Measurements from ENCODE around the gene DOCK4.

Gene DOCK4

DNA sequence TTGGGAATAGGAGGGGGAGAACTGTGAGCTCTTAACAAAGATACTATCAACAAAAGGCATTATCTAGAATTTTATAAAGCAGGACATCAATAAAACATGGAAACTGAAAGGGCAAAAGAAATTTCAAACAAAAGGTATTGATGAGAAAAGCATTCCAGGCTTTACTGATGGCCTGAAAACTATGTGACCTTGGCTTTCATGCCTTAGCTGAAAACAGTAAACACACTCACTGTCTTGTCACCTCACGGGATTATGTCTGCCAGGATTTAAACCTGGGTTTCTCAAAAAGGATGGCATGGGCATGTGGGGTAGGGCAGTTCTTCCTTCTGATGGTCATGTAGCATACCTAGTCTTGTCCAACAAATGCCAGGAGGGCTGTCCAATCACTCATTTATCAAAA, 22.9 kb downstream of the DOCK4 start:
- no peak overlapping the region for H3K27ac ChIP-seq (ENCODE audit: poor library complexity, severe bottlenecking)
- no peaks in the 10 kb centered on the region for H3K36me3 ChIP-seq (ENCODE audit: low read depth)
- peaks cover 9% of the 10 kb centered on the region for H3K4me1 ChIP-seq (ENCODE audit: insufficient read depth, poor library complexity, severe bottlenecking)
- no peak for ATAC-seq (ENCODE audit: low read depth)
- DNase-seq (ENCODE audit: low spot score) = no peak
- H3K9me3 ChIP-seq (ENCODE audit: severe bottlenecking) = no peaks in the 10 kb centered on the region
- TF ChIP-seq, protein P1, sequence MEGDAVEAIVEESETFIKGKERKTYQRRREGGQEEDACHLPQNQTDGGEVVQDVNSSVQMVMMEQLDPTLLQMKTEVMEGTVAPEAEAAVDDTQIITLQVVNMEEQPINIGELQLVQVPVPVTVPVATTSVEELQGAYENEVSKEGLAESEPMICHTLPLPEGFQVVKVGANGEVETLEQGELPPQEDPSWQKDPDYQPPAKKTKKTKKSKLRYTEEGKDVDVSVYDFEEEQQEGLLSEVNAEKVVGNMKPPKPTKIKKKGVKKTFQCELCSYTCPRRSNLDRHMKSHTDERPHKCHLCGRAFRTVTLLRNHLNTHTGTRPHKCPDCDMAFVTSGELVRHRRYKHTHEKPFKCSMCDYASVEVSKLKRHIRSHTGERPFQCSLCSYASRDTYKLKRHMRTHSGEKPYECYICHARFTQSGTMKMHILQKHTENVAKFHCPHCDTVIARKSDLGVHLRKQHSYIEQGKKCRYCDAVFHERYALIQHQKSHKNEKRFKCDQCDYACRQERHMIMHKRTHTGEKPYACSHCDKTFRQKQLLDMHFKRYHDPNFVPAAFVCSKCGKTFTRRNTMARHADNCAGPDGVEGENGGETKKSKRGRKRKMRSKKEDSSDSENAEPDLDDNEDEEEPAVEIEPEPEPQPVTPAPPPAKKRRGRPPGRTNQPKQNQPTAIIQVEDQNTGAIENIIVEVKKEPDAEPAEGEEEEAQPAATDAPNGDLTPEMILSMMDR (IDR thresholded peaks at IDR 0.05; ENCODE audit: poor library complexity, severe bottlenecking) = no peak
- no peaks in the 10 kb centered on the region for H3K27me3 ChIP-seq (ENCODE audit: insufficient read depth, poor library complexity, severe bottlenecking)
- H3K4me3 ChIP-seq (ENCODE audit: severe bottlenecking) = no peak overlapping the region

DNA sequence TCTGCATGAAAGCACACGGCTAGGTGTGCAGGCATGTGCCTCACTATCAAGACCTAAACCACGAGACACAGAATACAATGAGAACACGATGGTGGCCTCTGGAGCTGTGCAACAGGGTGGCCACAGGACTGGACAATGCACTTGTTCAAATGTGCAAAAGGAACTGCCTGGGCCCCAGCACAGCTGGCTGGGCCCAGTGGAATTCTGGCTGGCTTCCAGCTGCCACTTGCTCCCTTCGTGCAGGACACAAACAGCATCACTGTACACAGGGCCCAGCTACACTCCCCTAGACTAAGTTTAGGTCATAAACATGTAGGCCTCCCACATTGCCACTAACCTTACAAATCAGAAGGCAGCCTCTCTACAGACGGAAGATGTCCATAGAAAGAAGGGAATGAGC, 23.4 kb downstream of the DOCK4 start:
- H3K27ac ChIP-seq (ENCODE audit: poor library complexity, severe bottlenecking) = no peak overlapping the region
- peaks cover 9% of the 10 kb centered on the region for H3K4me1 ChIP-seq (ENCODE audit: insufficient read depth, poor library complexity, severe bottlenecking)
- no peaks in the 10 kb centered on the region for H3K9me3 ChIP-seq (ENCODE audit: severe bottlenecking)
- TF ChIP-seq, protein P1 (IDR thresholded peaks at IDR 0.05; ENCODE audit: poor library complexity, severe bottlenecking) = no peak
- H3K27me3 ChIP-seq (ENCODE audit: insufficient read depth, poor library complexity, severe bottlenecking) = no peaks in the 10 kb centered on the region
- DNase-seq (ENCODE audit: low spot score) (no peak), ATAC-seq (ENCODE audit: low read depth) (no peak)
- no peak overlapping the region for H3K4me3 ChIP-seq (ENCODE audit: severe bottlenecking)
- H3K36me3 ChIP-seq (ENCODE audit: low read depth) = no peaks in the 10 kb centered on the region

DNA sequence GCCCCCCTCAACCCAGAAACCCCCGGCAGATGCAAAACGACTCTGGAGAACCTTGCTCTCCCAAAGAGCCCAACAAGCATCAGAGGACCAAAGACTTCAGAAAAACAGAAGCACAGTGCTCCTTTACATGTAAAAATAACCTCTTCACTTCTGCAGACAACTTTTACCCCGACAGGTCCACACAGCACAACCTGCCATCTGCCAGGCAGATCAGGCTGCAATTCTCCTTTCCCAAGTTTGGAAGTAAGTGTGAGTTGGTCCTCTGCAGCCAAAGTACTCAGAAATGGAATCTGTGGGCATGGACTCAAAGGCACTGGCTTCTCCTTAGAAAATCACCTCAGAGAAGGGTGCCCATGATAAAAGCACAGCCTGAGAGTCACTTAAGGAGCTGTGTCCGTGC, 26.0 kb downstream of the DOCK4 start:
- no peak for ATAC-seq (ENCODE audit: low read depth)

GRCh38 chr7:112176693-112177415, 29.3 kb downstream of the DOCK4 start:
- no peaks in the 10 kb centered on the region for H3K27me3 ChIP-seq (ENCODE audit: insufficient read depth, poor library complexity, severe bottlenecking)
- H3K4me1 ChIP-seq (ENCODE audit: insufficient read depth, poor library complexity, severe bottlenecking) = no peaks in the 10 kb centered on the region
- no peak overlapping the region for H3K4me3 ChIP-seq (ENCODE audit: severe bottlenecking)
- TF ChIP-seq, protein P1 (IDR thresholded peaks at IDR 0.05; ENCODE audit: poor library complexity, severe bottlenecking) = no peak
- no peaks in the 10 kb centered on the region for H3K36me3 ChIP-seq (ENCODE audit: low read depth)
- no peaks in the 10 kb centered on the region for H3K9me3 ChIP-seq (ENCODE audit: severe bottlenecking)
- ATAC-seq (ENCODE audit: low read depth) (no peak), DNase-seq (ENCODE audit: low spot score) (no peak)
- no peak overlapping the region for H3K27ac ChIP-seq (ENCODE audit: poor library complexity, severe bottlenecking)

More for the DNA sequence above, 26.0 kb downstream of the DOCK4 start:
- no peak overlapping the region for H3K27ac ChIP-seq (ENCODE audit: poor library complexity, severe bottlenecking)
- TF ChIP-seq, protein P1 (IDR thresholded peaks at IDR 0.05; ENCODE audit: poor library complexity, severe bottlenecking) = no peak
- no peak for DNase-seq (ENCODE audit: low spot score)
- H3K36me3 ChIP-seq (ENCODE audit: low read depth) = no peaks in the 10 kb centered on the region
- H3K4me1 ChIP-seq (ENCODE audit: insufficient read depth, poor library complexity, severe bottlenecking) = no peaks in the 10 kb centered on the region
- no peaks in the 10 kb centered on the region for H3K9me3 ChIP-seq (ENCODE audit: severe bottlenecking)
- no peaks in the 10 kb centered on the region for H3K27me3 ChIP-seq (ENCODE audit: insufficient read depth, poor library complexity, severe bottlenecking)
- no peak overlapping the region for H3K4me3 ChIP-seq (ENCODE audit: severe bottlenecking)

DNA sequence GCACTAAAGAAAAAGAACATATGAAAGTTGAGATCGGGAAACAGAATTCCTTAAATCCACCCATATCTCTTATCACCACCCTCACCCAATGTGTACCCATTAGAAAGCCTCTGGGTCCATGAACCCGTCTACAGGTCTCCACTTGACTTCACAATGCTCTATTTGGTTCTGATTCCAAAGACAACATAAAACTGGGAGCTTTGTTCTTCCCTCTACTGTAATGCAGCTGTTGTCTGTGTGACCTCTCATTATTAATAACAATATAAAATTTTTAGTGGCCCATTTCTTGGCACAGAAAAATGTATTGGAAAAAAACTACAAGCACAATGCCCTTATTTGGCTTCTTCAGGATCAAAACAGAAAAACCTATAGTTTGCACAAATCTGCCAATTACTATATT, 30.0 kb downstream of the DOCK4 start:
- DNase-seq (ENCODE audit: low spot score) (no peak), ATAC-seq (ENCODE audit: low read depth) (no peak)
- TF ChIP-seq, protein P1 (IDR thresholded peaks at IDR 0.05; ENCODE audit: poor library complexity, severe bottlenecking) = no peak
- Histone ChIP-seq H3K9me3 (ENCODE audit: severe bottlenecking) (no peaks in the 10 kb centered on the region), H3K27ac (ENCODE audit: poor library complexity, severe bottlenecking) (no peak overlapping the region), H3K4me1 (ENCODE audit: insufficient read depth, poor library complexity, severe bottlenecking) (no peaks in the 10 kb centered on the region), H3K4me3 (ENCODE audit: severe bottlenecking) (no peak overlapping the region), H3K36me3 (ENCODE audit: low read depth) (no peaks in the 10 kb centered on the region), H3K27me3 (ENCODE audit: insufficient read depth, poor library complexity, severe bottlenecking) (no peaks in the 10 kb centered on the region)

Measured in RWPE2 (cell line).